Stimulated activated CD4-positive, alpha-beta T cell treated with anti-CD3 and anti-CD28 coated beads, TNF-alpha, amount 100 ng/mL, for 4 hours (primary cell): ENCODE results near the gene MS4A18.

Experiments
- DNase-seq, 3 experiments: peaks; one replicate each; pipeline ENCODE4 v3.0.0-alpha.2; 2020; ENCODE audit warnings: low read depth in 3 of 3

MS4A18 gene

GRCh38 chr11:60788401-60789125, 64.0 kb downstream of the MS4A18 start:
- DNase-seq, result no peak

DNA sequence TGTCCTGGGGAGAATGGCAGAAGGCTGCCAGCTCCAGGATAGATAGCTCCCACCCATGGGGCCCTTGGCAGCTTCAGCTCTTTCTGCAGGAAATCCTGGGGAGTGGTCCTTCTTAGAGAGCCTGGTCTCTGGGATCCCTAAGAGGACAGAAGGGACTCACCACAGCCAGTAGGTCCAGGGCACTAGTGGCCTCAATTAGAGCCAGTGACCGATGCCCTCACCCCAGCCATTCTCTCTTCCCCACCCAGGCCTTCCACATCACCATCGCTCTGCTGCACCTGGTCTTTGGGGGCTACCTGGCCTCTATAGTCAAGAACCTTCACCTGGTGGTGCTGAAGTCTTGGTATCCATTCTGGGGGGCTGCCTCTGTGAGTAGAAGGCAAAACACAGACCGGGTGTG, 66.2 kb downstream of the MS4A18 start:
- no peak for DNase-seq

GRCh38 chr11:60791153-60791933, 66.8 kb downstream of the MS4A18 start:
- DNase-seq, result no peak

DNA sequence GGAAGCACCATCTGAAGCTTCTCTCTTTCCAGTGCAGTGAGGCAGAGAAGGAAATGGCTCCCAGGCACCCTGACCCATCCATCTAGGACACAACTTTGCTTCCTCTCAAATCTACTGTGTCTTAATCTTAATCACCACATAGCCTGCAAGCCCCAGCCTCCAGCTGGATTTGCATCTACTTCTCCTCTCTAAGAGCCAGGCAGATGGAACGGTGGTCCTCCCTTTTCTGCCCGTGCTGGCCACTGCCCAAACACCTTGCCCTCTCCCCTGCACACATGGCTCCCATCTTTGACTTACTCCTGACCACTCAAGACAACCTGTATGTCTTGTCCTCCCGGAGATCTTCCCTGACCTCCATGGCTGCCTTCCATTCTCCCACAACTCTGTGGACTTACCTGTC, 68.0 kb downstream of the MS4A18 start:
- no peak for DNase-seq
